ENCODE data around the gene CARTPT. TPM values are rescaled to one million over a fixed set of nuclear protein-coding genes. Genes with fewer than 3 reads are reported as not detected.

The CARTPT gene
- total RNA-seq, 1 experiment from 2014 or later: not detected

GRCh38 chr5:71700803-71701202 lies 18.3 kb upstream of the CARTPT start:
- TF ChIP-seq, protein P1, sequence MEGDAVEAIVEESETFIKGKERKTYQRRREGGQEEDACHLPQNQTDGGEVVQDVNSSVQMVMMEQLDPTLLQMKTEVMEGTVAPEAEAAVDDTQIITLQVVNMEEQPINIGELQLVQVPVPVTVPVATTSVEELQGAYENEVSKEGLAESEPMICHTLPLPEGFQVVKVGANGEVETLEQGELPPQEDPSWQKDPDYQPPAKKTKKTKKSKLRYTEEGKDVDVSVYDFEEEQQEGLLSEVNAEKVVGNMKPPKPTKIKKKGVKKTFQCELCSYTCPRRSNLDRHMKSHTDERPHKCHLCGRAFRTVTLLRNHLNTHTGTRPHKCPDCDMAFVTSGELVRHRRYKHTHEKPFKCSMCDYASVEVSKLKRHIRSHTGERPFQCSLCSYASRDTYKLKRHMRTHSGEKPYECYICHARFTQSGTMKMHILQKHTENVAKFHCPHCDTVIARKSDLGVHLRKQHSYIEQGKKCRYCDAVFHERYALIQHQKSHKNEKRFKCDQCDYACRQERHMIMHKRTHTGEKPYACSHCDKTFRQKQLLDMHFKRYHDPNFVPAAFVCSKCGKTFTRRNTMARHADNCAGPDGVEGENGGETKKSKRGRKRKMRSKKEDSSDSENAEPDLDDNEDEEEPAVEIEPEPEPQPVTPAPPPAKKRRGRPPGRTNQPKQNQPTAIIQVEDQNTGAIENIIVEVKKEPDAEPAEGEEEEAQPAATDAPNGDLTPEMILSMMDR (IDR thresholded peaks at IDR 0.05; ENCODE audit: insufficient read depth in 1 of 2, low read depth in 1 of 2, low read length in 1 of 2, severe bottlenecking in 1 of 2, unreplicated experiment in 1 of 2): no peak
- Mint-ChIP-seq H3K36me3 (ENCODE audit: insufficient read depth, unreplicated experiment) (peaks cover 5% of the 10 kb centered on the region), H3K4me3 (ENCODE audit: unreplicated experiment) (no peak overlapping the region), H3K4me1 (ENCODE audit: low read depth, unreplicated experiment) (peaks cover under 1% of the 10 kb centered on the region), H3K27me3 (ENCODE audit: insufficient read depth, unreplicated experiment) (peaks cover 3% of the 10 kb centered on the region), H3K27ac (ENCODE audit: unreplicated experiment) (no peak overlapping the region), H3K9me3 (ENCODE audit: unreplicated experiment) (no peaks in the 10 kb centered on the region)
- intact Hi-C loops (cut with micrococcal nuclease; ENCODE audit: unreplicated experiment): no loop called here
- Histone ChIP-seq H3K27me3 (replicated peaks; ENCODE audit: control insufficient read depth, insufficient read depth, low read length) (no peaks in the 10 kb centered on the region), H3K4me1 (0 out of 2 replicates have a peak, but pooled peaks cover 2% of the 10 kb centered on the region), H3K4me3 (ENCODE audit: low read depth, low read length) (no peak overlapping the region), H3K36me3 (ENCODE audit: control insufficient read depth, insufficient read depth, low read length) (no peaks in the 10 kb centered on the region), H3K9me3 (no peaks in the 10 kb centered on the region)
- POLR2A ChIA-PET: no interaction called here
- no TSS peak for BruUV-seq (replicated peaks)
- no peak for DNase-seq
- CTCF ChIA-PET: no interaction called here

DNA sequence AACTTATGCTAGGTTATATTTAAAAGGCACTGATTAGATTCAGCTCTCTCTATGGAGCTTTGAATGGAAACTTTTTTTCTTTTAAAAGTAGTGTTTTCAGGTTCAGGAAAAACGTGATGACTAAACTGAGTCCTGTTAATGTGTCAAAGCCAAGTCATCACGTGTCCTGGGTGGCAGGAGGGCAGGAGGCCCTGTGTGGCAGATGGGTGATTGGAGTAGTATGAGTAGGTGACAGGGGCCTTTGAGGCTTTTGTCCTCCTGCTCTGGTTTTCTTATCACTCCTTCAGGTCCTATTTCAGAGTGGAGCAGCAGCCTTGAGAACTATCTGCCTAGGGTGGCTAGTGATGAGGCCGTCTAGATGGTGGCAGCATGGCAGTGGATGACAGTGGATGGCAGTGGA lies 17.7 kb upstream of the CARTPT start:
- H3K4me3 Mint-ChIP-seq (ENCODE audit: unreplicated experiment): no peak overlapping the region
- no peak for DNase-seq
- CTCF ChIA-PET: no interaction called here
- H3K27ac Mint-ChIP-seq (ENCODE audit: unreplicated experiment): no peak overlapping the region
- intact Hi-C loops (cut with micrococcal nuclease; ENCODE audit: unreplicated experiment): no loop called here
- Histone ChIP-seq H3K36me3 (ENCODE audit: control insufficient read depth, insufficient read depth, low read length) (no peaks in the 10 kb centered on the region), H3K4me3 (ENCODE audit: low read depth, low read length) (no peak overlapping the region), H3K27me3 (replicated peaks; ENCODE audit: control insufficient read depth, insufficient read depth, low read length) (no peaks in the 10 kb centered on the region), H3K9me3 (no peaks in the 10 kb centered on the region), H3K4me1 (no peaks in the 10 kb centered on the region)
- TF ChIP-seq, protein P1 (IDR thresholded peaks at IDR 0.05; ENCODE audit: insufficient read depth in 1 of 2, low read depth in 1 of 2, low read length in 1 of 2, severe bottlenecking in 1 of 2, unreplicated experiment in 1 of 2): no peak
- peaks cover 5% of the 10 kb centered on the region for H3K36me3 Mint-ChIP-seq (ENCODE audit: insufficient read depth, unreplicated experiment)
- peaks cover 3% of the 10 kb centered on the region for H3K27me3 Mint-ChIP-seq (ENCODE audit: insufficient read depth, unreplicated experiment)
- H3K9me3 Mint-ChIP-seq (ENCODE audit: unreplicated experiment): no peaks in the 10 kb centered on the region
- POLR2A ChIA-PET: no interaction called here
- no TSS peak for BruUV-seq (replicated peaks)
- H3K4me1 Mint-ChIP-seq (ENCODE audit: low read depth, unreplicated experiment): no peaks in the 10 kb centered on the region

GRCh38 chr5:71703941-71704340 lies 15.1 kb upstream of the CARTPT start:
- H3K27me3 Mint-ChIP-seq (ENCODE audit: insufficient read depth, unreplicated experiment): peaks cover 3% of the 10 kb centered on the region
- no peaks in the 10 kb centered on the region for H3K36me3 Mint-ChIP-seq (ENCODE audit: insufficient read depth, unreplicated experiment)
- H3K4me1 ChIP-seq: no peaks in the 10 kb centered on the region
- TF ChIP-seq, protein P1 (IDR thresholded peaks at IDR 0.05; ENCODE audit: insufficient read depth in 1 of 2, low read depth in 1 of 2, low read length in 1 of 2, severe bottlenecking in 1 of 2, unreplicated experiment in 1 of 2): no peak
- no peaks in the 10 kb centered on the region for H3K9me3 Mint-ChIP-seq (ENCODE audit: unreplicated experiment)
- BruUV-seq (replicated peaks): no TSS peak
- H3K27me3 ChIP-seq (replicated peaks; ENCODE audit: control insufficient read depth, insufficient read depth, low read length): no peaks in the 10 kb centered on the region
- H3K27ac Mint-ChIP-seq (ENCODE audit: unreplicated experiment): no peak overlapping the region
- intact Hi-C loops (cut with micrococcal nuclease; ENCODE audit: unreplicated experiment): no loop called here
- DNase-seq: no peak
- ChIA-PET CTCF (no interaction called here), POLR2A (no interaction called here)
- no peaks in the 10 kb centered on the region for H3K9me3 ChIP-seq
- peaks cover 6% of the 10 kb centered on the region for H3K4me1 Mint-ChIP-seq (ENCODE audit: low read depth, unreplicated experiment)
- H3K4me3 ChIP-seq (ENCODE audit: low read depth, low read length): no peak overlapping the region
- H3K36me3 ChIP-seq (ENCODE audit: control insufficient read depth, insufficient read depth, low read length): no peaks in the 10 kb centered on the region
- H3K4me3 Mint-ChIP-seq (ENCODE audit: unreplicated experiment): no peak overlapping the region
